ENCODE measurements around the gene LRP2. TPM values are rescaled to one million over a fixed set of nuclear protein-coding genes. Genes with fewer than 3 reads are reported as not detected.

Gene LRP2
- total RNA-seq, 2 experiments from 2014 or later, result 0.25 to 0.62 TPM

DNA sequence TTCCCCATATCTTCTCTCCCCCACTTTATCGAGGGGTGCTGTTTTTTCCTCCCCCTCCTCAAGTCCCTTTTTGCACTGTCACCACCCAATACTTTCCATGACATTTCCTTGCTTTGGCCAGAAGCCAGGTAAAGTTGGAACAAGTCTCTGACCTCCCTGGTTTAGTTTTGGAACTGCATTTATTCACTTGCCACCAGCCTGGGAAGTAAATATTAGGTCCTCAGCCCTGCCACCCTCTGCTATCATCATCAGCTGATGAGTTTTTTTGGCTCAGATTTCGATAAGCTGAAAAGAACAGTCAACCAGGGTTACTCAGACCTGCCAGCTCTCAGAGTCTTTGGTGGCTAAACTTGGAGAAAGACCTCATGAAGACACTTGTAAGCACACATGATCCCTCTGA, 246.0 kb downstream of the LRP2 start:
- no peaks in the 10 kb centered on the region for H3K36me3 Mint-ChIP-seq (ENCODE audit: low read depth)
- CTCF ChIA-PET, result interaction anchor here (1.4 to 3.6 kb wide), 2 partner anchors 9 to 15 kb away, joined by 3 to 16 read pairs; no protein-coding TSS in a partner anchor
- H3K4me1 Mint-ChIP-seq (ENCODE audit: low read depth), result peaks cover 3% of the 10 kb centered on the region
- intact Hi-C loops (cut with micrococcal nuclease), result no loop called here
- DNase-seq, result no peak
- peaks cover 2% of the 10 kb centered on the region for H3K27me3 Mint-ChIP-seq (ENCODE audit: low read depth)
- no peaks in the 10 kb centered on the region for H3K9me3 Mint-ChIP-seq
- H3K27ac Mint-ChIP-seq, result no peak overlapping the region
- H3K4me3 Mint-ChIP-seq, result no peak overlapping the region

DNA sequence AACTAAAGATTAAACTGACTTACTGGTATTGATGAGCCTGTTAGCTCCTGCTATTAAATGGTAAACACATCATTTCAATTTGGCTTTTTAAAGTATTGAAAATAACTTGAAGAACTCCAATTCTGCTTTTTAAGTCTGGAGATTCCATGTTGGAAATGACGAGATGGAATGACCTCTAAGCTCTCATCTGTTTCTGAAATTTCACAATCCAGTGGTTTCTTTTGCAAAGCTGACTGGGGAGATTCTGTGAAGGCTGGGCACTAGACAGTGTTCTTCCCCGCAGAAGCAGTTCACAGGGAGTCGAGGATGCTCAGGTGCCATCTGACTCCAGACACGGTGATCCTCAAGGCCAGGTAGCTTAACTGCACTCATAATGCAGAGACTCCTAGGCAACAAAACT, 248.3 kb downstream of the LRP2 start:
- CTCF ChIA-PET, result interaction anchor here (1.1 to 1.3 kb wide), 3 partner anchors 17 to 28 kb away, joined by 4 to 7 read pairs (median 5); no protein-coding TSS in a partner anchor
- Mint-ChIP-seq H3K36me3 (ENCODE audit: low read depth) (no peaks in the 10 kb centered on the region), H3K4me1 (ENCODE audit: low read depth) (peaks cover 6% of the 10 kb centered on the region), H3K4me3 (no peak overlapping the region), H3K27ac (no peak overlapping the region), H3K9me3 (no peaks in the 10 kb centered on the region), H3K27me3 (ENCODE audit: low read depth) (peaks cover 3% of the 10 kb centered on the region)
- no peak for DNase-seq
- intact Hi-C loops (cut with micrococcal nuclease), result no loop called here

DNA sequence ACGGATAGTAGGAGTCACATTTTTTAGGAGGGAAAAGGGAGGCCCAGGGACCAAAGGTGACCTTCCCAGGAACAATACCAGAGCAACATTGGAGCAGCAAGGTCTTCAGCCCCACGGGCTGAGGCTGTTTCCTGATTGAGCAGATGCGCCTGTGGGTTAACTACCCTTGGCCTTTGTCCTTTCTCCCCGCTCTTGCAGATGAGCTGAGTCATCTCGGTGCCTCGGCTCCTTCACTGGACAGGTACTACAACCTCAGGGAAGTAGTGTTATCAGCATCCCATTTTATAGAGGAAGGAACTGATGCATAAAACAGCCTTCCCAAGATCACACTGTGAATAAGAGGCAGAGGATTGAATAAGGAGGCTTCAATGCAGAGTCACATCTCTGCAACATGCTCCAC, 249.5 kb downstream of the LRP2 start:
- Mint-ChIP-seq H3K27me3 (ENCODE audit: low read depth) (peaks cover 3% of the 10 kb centered on the region), H3K27ac (no peak overlapping the region), H3K9me3 (no peaks in the 10 kb centered on the region), H3K36me3 (ENCODE audit: low read depth) (no peaks in the 10 kb centered on the region), H3K4me1 (ENCODE audit: low read depth) (peaks cover 16% of the 10 kb centered on the region), H3K4me3 (no peak overlapping the region)
- CTCF ChIA-PET, result interaction anchor here (6.5 to 7.1 kb wide), 2 partner anchors 18 to 29 kb away, joined by 102 to 122 read pairs; no protein-coding TSS in a partner anchor
- DNase-seq, result no peak
- intact Hi-C loops (cut with micrococcal nuclease), result no loop called here

DNA sequence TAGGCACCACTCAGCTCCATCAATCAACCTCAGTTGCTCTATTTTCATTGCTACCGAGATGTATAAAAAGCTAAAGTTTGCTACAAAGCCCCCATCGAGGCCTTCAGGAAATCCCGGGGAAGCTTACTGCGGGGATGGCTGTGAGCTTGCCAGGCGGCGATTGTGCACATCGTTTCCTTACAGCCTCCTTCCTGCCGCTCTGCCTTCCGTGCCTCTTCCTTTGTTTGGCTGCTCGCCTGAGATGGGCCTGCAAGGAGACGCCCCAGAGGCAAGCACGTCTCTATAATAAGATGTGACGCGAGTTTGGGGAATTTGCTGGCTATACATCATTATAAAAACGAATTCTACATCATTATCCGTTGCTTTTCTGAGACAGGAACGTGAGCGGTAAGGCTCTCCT, 251.4 kb downstream of the LRP2 start:
- no peaks in the 10 kb centered on the region for H3K36me3 Mint-ChIP-seq (ENCODE audit: low read depth)
- peaks cover 31% of the 10 kb centered on the region for H3K4me1 Mint-ChIP-seq (ENCODE audit: low read depth)
- peaks cover 3% of the 10 kb centered on the region for H3K27me3 Mint-ChIP-seq (ENCODE audit: low read depth)
- CTCF ChIA-PET, result interaction anchor here (0.7 to 7.1 kb wide), 16 partner anchors 11 to 220 kb away, joined by 3 to 122 read pairs (median 6); no protein-coding TSS in a partner anchor
- intact Hi-C loops (cut with micrococcal nuclease), result loop anchor here (1.0 to 2.0 kb wide), 2 partner anchors 110 to 286 kb away; no protein-coding TSS in a partner anchor
- no peak overlapping the region for H3K27ac Mint-ChIP-seq
- no peak for DNase-seq
- no peaks in the 10 kb centered on the region for H3K9me3 Mint-ChIP-seq
- H3K4me3 Mint-ChIP-seq, result no peak overlapping the region

DNA sequence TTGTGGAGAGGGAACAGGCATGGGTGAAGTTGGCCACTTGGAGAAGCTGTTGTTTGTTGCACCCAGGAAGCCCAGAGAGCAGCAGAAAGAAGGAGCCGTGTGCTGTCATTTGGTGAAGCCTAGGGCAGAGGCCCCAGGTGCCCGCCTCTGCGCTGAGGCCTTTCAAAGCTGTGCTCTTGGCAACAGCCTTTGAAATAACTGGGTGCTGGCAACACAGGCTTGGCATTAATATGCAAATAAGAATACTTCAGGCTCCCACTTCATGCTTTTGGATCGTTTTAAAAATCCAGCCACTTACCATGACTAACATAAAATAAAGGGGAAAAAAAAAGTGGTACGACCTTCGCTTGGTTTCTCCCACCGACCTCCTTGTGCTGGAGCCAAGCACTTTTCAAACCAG, 251.9 kb downstream of the LRP2 start:
- Mint-ChIP-seq H3K4me3 (no peak overlapping the region), H3K9me3 (no peaks in the 10 kb centered on the region)
- CTCF ChIA-PET, result interaction anchor here (0.7 to 7.1 kb wide), 29 partner anchors 11 to 359 kb away, joined by 3 to 122 read pairs (median 4); partner anchors contain the start of gene DHRS9

DNA sequence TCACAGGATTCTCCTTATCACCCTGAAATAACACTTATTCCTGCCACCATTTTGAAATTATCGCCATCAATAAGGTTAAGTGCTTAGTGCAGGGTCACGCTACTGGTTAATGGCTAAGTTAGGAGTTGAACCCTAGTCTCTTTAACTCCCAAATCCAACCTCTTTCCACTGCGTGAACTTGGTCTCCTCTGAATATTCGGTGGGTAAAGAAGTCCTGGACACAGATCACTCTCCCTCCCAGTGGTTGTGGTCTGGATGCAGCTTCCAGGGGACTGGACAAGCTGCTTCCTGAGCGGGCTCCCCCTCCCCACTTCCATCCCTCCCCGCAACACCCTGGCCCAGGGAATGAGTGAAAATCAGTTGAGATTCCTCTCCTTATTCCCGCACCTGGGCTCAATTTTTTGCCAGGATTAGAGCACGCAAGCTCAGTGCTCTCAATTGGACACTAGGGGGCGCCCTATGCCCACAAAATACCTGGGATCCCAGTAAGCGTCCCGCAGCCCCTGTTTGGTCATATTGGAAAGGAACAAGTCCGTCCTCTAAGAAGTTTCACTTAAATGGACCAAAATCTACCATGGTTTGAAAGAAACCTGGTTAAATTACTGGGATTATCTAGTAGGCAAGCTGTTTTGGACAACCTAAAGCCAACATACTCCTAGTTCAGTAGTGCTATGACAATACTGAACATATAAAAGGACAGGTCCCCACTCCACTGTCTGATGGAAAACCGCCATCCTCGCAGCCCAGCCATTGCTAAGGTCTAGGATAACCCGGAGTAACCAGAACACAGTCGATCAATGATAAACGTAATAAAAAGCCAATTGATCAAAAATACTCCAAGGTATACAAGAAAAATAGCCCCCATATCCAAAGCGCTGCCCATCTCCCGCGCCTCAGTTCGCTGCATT, 252.6 kb downstream of the LRP2 start:
- no peaks in the 10 kb centered on the region for H3K36me3 Mint-ChIP-seq (ENCODE audit: low read depth)
- intact Hi-C loops (cut with micrococcal nuclease), result loop anchor here (1.0 to 10.0 kb wide), 8 partner anchors 23 to 815 kb away; partner anchors contain the start of genes CFAP210, FASTKD1, LRP2 and PHOSPHO2
- peaks cover 3% of the 10 kb centered on the region for H3K27me3 Mint-ChIP-seq (ENCODE audit: low read depth)
- peaks cover 39% of the 10 kb centered on the region for H3K4me1 Mint-ChIP-seq (ENCODE audit: low read depth)
- DNase-seq, result peak; percentile 82
- no peak overlapping the region for H3K27ac Mint-ChIP-seq
- no peaks in the 10 kb centered on the region for H3K9me3 Mint-ChIP-seq
- no peak overlapping the region for H3K4me3 Mint-ChIP-seq
- CTCF ChIA-PET, result interaction anchor here (0.7 to 7.1 kb wide), 34 partner anchors 11 to 359 kb away, joined by 3 to 122 read pairs (median 4); partner anchors contain the start of gene DHRS9

More for the DNA sequence above, 251.9 kb downstream of the LRP2 start:
- DNase-seq, result no peak
- peaks cover 3% of the 10 kb centered on the region for H3K27me3 Mint-ChIP-seq (ENCODE audit: low read depth)
- intact Hi-C loops (cut with micrococcal nuclease), result loop anchor here (1.0 to 2.0 kb wide), 2 partner anchors 111 to 286 kb away; no protein-coding TSS in a partner anchor
- no peaks in the 10 kb centered on the region for H3K36me3 Mint-ChIP-seq (ENCODE audit: low read depth)
- no peak overlapping the region for H3K27ac Mint-ChIP-seq
- peaks cover 36% of the 10 kb centered on the region for H3K4me1 Mint-ChIP-seq (ENCODE audit: low read depth)

DNA sequence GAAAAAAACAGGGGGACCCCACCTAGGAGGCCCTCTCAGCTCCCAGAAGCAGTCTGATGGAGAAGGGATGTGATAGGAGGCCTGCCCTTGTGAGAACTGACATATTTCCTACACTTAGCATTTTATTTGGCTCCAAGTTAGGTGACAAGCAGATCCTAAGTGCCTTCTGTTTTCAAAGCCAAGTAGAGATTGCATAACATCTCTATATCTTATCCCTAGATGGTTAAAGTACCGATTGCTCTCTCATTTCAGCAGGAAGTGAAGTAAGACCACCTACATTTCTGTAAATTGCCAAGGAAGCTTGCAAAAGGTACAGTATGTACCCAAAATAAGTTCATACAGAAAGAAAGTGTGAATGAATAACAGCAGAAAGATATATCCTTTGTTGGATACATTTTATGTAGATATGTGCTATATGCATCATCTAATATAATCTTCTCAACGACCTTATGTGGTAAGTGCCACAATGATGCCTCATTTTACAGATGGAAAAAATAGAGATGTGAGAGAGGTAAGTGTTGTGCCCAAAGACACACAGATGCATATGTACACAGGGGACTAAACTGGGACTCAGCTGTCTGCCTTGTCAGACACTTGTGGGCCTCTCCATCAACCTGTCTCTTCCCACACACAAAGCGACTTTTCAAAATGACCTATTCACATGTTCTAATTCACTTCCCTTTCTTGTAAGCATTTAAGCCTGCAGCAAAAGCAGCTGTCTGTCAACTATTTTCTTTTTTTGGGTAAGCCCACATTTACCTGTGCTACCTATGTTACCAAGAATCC, 254.0 kb downstream of the LRP2 start:
- H3K4me3 Mint-ChIP-seq, result no peak overlapping the region
- CTCF ChIA-PET, result interaction anchor here (1.2 to 7.1 kb wide), 12 partner anchors 10 to 168 kb away, joined by 4 to 122 read pairs (median 10); no protein-coding TSS in a partner anchor

DNA sequence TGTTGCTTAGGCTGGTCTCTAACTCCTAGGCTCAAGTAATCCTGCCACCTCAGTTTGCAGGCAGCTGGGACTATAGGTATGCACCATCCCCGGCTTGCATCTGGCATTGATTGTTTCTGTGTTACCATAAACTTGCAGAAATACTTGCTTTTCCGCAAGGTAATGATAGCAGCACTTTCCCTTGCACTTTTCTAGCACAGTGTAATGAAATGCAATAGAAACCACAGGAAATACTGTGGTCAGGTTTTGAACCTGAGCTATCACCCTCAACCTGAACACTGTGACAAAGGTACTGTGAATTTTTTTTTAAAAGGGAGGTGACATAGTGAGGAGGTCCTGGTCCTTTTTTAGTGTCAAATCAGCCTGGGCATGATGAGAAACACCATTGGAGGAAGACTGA, 254.7 kb downstream of the LRP2 start:
- no peak overlapping the region for H3K27ac Mint-ChIP-seq
- intact Hi-C loops (cut with micrococcal nuclease), result loop anchor here (1.0 to 10.0 kb wide), 7 partner anchors 33 to 817 kb away; partner anchors contain the start of genes CFAP210, DHRS9, FASTKD1 and LRP2
- H3K4me1 Mint-ChIP-seq (ENCODE audit: low read depth), result peaks cover 42% of the 10 kb centered on the region
- CTCF ChIA-PET, result interaction anchor here (1.2 to 7.1 kb wide), 5 partner anchors 10 to 34 kb away, joined by 4 to 122 read pairs (median 14); no protein-coding TSS in a partner anchor
- H3K9me3 Mint-ChIP-seq, result no peaks in the 10 kb centered on the region
- peaks cover 3% of the 10 kb centered on the region for H3K27me3 Mint-ChIP-seq (ENCODE audit: low read depth)
- DNase-seq, result peak; percentile 38
- H3K36me3 Mint-ChIP-seq (ENCODE audit: low read depth), result no peaks in the 10 kb centered on the region
- H3K4me3 Mint-ChIP-seq, result no peak overlapping the region

More for the DNA sequence above, 254.0 kb downstream of the LRP2 start:
- no peak for DNase-seq
- Mint-ChIP-seq H3K9me3 (no peaks in the 10 kb centered on the region), H3K4me1 (ENCODE audit: low read depth) (peaks cover 42% of the 10 kb centered on the region), H3K36me3 (ENCODE audit: low read depth) (no peaks in the 10 kb centered on the region), H3K27ac (peak overlapping the region; percentile 2), H3K27me3 (ENCODE audit: low read depth) (peaks cover 3% of the 10 kb centered on the region)
- intact Hi-C loops (cut with micrococcal nuclease), result loop anchor here (2.0 to 10.0 kb wide), 4 partner anchors 255 to 817 kb away; partner anchors contain the start of genes CFAP210, FASTKD1, LRP2 and PHOSPHO2

DNA sequence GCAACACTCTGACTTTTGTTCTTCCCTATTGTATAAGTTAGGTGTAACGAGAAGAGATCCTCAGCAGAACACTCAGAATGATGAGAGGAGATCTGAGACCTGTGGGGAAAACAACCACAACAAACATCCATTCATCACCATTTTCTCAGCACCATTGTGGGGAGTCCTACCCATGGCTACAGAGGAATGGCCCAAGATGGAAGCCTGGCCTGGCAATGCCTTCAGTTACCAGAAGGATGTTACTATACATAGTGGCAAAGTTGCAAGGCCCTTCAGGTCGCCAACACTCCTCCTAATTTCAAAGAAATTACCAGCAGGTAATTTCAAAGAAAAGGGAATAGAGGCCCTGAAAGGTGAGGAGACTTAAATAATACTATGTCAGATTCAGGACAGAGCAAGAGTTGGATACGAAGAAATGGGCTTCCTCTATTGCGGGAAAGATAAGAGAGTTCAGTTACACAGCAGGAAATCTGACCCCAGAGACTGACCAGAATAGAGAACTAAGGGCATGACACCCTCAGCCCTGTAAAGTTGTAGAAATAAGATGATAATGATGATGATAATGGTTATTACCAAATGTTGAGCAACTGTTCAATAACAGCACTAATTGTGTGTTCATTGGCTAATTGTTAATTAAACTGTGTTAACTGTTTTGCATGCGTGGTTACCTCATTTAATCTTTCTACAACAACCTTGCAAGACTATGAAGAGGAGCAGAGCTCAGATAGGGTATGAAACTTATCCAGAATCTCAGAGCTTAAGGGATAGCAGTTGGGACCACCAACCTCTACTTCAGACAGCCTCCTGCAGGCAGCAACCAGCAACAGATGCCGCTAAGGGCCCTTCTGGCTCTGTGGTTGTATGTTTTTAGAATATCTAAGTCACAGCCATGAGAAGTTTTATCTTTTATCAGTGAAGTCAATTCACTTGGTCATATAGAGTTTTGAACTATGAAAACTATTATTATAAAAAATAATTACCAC, 255.5 kb downstream of the LRP2 start:
- Mint-ChIP-seq H3K27ac (no peak overlapping the region), H3K4me1 (ENCODE audit: low read depth) (peaks cover 42% of the 10 kb centered on the region), H3K27me3 (ENCODE audit: low read depth) (peaks cover 3% of the 10 kb centered on the region), H3K36me3 (ENCODE audit: low read depth) (no peaks in the 10 kb centered on the region), H3K9me3 (no peaks in the 10 kb centered on the region), H3K4me3 (no peak overlapping the region)
- intact Hi-C loops (cut with micrococcal nuclease), result loop anchor here (1.0 to 10.0 kb wide), 6 partner anchors 33 to 818 kb away; partner anchors contain the start of genes CFAP210, DHRS9, FASTKD1 and PHOSPHO2
- DNase-seq, result no peak
- CTCF ChIA-PET, result interaction anchor here (1.0 to 7.1 kb wide), 6 partner anchors 9 to 136 kb away, joined by 3 to 122 read pairs (median 4); no protein-coding TSS in a partner anchor

DNA sequence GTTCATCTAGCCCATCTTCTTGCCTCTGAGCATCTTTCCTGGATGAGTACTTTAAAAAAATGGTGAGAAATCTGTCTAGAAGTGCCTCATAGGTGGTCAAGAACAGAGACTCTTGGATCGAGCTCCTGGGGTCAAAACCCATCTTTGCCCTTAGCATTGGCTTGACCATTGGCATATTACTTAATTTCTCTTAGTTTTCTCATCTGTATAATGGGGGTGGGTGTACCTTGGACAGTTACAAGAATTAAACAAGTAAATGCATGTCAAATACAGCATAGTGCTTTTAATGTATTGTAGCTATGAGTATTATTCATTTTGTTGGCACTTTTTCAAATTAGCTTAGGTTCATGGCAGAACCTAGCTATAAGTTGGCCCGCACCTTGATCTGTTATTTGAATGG, 256.2 kb downstream of the LRP2 start:
- CTCF ChIA-PET, result interaction anchor here (1.0 to 7.1 kb wide), 3 partner anchors 26 to 135 kb away, joined by 3 to 122 read pairs (median 5); no protein-coding TSS in a partner anchor
- Mint-ChIP-seq H3K4me1 (ENCODE audit: low read depth) (peaks cover 42% of the 10 kb centered on the region), H3K27ac (no peak overlapping the region), H3K9me3 (no peaks in the 10 kb centered on the region), H3K36me3 (ENCODE audit: low read depth) (no peaks in the 10 kb centered on the region), H3K27me3 (ENCODE audit: low read depth) (peaks cover 2% of the 10 kb centered on the region), H3K4me3 (no peak overlapping the region)
- DNase-seq, result no peak
- intact Hi-C loops (cut with micrococcal nuclease), result loop anchor here (5.0 to 10.0 kb wide), 3 partner anchors 469 to 819 kb away; partner anchors contain the start of genes CFAP210, FASTKD1 and PHOSPHO2
